ENCODE data around the gene DYSF.

DNA sequence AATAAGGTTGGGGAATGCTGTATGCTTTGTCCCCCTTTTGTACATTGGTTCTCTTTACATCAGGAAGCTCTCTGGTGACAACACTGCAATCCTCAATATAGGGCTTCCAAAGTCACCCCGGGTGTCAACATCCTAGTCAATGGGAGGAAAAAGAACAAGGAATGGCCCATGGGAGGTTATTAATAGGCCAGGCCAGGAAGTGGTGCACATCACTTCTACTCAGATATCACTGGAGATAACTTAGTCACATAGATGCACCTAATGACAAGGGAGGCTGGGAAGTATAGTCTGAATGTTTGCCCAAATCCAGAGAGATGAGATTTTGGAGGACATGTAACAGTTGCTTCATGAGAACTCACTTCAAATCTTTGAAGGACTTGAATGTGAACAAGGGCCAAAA is 274.7 kb downstream of the DYSF start:
- TF ChIP-seq EZH2 (IDR thresholded peaks at IDR 0.05) (no peak), POLR2AphosphoS5 (IDR thresholded peaks at IDR 0.05; ENCODE audit: borderline replicate concordance, low read depth, low read length) (no peak), FOXP2 (optimal IDR thresholded peaks at IDR 0.05; ENCODE audit: control extremely low read depth, extremely low read length, insufficient read depth) (no peak)

Measured in SK-N-MC (cell line).